ENCODE data around the gene FBXO31. TPM values are rescaled to one million over a fixed set of nuclear protein-coding genes. Genes with fewer than 3 reads are reported as not detected.

FBXO31 gene
- total and polyA plus RNA-seq, 12 donors = 19.2 to 106 (median 65.9) TPM

DNA sequence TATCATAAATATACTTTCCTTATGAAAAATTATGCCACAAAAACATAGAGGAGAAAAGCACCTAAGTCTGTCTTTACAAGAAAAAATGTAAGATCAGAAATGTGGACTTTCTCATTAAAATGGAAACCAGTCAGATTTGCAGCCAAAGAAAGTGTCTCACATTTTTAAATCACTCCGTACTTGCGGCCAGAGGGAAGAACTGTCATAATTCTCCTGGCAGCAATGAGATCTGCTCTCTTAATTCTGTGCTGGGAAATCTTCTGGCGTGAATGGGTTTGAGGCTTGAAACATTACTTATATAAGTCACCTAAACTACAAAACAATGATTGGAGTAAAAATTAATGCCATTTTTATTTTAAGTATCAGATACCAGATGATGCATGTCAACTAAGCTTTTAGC, 77.1 kb downstream of the FBXO31 start:
- no peak for DNase-seq
- Histone ChIP-seq H3K4me3 (no peak overlapping the region), H3K27me3 (no peaks in the 10 kb centered on the region), H3K27ac (no peak overlapping the region), H3K36me3 (replicated peaks in 1 of 2) (no peaks in the 10 kb centered on the region), H3K4me1 (replicated peaks in 1 of 2) (no peaks in the 10 kb centered on the region), H3K9me3 (replicated peaks in 1 of 3) (no peaks in the 10 kb centered on the region)
- intact Hi-C loops (cut with DNase I) = no loop called here
- TF ChIP-seq POLR2A (IDR thresholded peaks at IDR 0.05) (no peak), CTCF (IDR thresholded peaks at IDR 0.05) (no peak)
- WGBS, 4 donors = 89 to 92% (median 91%) methylated on average over 3 of the region's 3 CpGs

DNA sequence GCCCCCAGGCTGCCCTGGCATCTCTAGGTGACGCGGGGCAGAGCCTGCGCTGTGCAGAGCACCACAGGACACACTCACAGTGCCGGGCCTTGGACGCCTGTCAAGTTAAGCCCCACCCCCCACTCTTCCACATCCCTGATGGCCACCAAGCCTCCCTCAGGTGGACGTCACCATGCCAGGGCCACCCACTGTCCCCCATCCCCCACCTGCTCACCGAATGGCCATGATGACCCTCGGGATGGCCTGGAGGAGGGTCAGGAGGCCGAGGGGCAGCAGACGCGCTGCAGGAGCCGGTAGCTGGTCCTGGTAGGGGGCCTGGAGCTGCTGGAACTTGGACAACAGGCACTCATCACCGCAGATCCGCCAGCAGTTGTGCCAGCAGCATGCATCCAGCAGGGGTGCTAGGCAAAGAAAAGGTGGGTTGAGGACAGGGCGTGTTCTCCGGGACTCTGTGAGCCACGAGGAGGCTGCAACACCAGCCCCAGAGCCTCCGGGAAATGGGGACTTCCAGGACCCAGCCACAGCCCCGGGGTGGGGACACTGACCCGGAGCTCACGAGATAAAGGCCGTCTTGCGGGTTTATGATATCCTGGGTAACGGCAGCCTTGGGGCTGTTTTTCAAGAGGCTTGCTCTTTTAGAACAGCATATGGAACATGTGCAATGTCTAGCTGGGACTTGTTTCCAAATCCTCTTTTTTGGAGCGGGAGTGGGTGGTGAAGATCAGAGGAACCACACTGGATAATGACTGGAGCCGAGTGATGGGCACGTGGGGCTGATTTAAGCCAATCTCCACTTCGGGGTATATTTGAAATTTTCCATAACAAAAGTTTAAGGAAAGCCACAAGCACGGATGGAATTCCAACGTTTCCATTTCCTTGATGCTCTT, 77.8 kb downstream of the FBXO31 start:
- Histone ChIP-seq H3K4me1 (replicated peaks in 1 of 2) (no peaks in the 10 kb centered on the region), H3K9me3 (replicated peaks in 1 of 3) (no peaks in the 10 kb centered on the region), H3K36me3 (replicated peaks in 1 of 2) (no peaks in the 10 kb centered on the region), H3K4me3 (no peak overlapping the region), H3K27ac (no peak overlapping the region), H3K27me3 (no peaks in the 10 kb centered on the region)
- WGBS, 4 donors = 77 to 78% (median 78%) methylated on average over 11 to 30 of the region's 30 CpGs
- DNase-seq = no peak
- intact Hi-C loops (cut with DNase I) = no loop called here
- TF ChIP-seq CTCF (IDR thresholded peaks at IDR 0.05) (no peak), POLR2A (IDR thresholded peaks at IDR 0.05) (no peak)

DNA sequence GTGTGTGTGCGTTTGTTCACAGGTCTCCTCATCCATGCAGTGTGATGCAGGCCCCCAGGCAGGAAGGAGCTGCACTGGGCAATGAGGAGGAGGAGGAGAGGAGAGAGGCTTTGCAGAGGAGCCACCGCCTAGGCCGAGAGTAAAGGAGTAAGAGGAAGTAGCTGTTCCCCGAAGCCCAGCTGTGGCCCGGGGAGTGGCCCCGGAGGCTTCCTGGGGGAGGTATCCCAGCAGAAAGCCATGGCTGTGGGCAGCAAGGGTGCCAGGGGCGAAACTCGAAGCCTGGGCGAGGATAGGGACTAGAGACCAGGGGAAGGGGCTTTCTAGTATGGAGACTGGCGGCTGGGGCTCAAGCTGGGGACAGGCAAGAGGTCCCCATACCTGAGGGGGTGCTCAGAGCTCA, 78.6 kb downstream of the FBXO31 start:
- intact Hi-C loops (cut with DNase I) = no loop called here
- Histone ChIP-seq H3K4me3 (no peak overlapping the region), H3K4me1 (replicated peaks in 1 of 2) (no peaks in the 10 kb centered on the region), H3K27ac (no peak overlapping the region), H3K9me3 (replicated peaks in 1 of 3) (no peaks in the 10 kb centered on the region), H3K27me3 (no peaks in the 10 kb centered on the region), H3K36me3 (replicated peaks in 1 of 2) (no peaks in the 10 kb centered on the region)
- no peak for DNase-seq
- TF ChIP-seq POLR2A (IDR thresholded peaks at IDR 0.05) (no peak), CTCF (IDR thresholded peaks at IDR 0.05) (no peak)
- WGBS, 4 donors = 54 to 88% (median 76%) methylated on average over 7 to 10 of the region's 10 CpGs

DNA sequence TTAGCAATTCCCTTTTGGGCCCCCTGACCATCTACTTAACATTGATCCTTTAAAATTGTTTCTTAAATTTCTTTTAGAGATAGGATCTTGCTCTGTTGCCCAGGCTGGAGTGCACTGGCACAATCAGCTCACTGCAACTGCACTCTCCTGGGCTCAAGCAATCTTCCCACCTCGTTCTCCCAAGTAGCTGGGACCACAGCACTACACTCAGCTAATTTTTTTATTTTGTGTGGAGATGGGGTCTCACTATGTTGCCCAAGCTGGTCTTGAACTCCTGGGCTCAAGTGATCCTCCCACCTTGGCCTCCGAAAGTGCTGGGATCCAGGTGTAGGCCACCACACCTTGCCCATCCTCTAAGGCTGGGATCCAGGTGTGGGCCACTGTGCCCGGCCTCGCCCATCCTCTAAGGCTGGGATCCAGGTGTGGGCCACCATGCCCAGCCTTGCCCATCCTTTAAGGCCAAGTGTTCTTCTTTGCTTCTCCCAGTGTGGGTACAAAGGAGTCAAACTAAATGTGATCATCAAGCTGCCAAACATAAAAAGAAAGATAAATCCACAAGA, 79.5 kb downstream of the FBXO31 start:
- H3K4me3 ChIP-seq = no peak overlapping the region
- no peak for TF ChIP-seq CTCF (IDR thresholded peaks at IDR 0.05)
- TF ChIP-seq POLR2A (IDR thresholded peaks at IDR 0.05) = no peak
- DNase-seq = no peak
- no peaks in the 10 kb centered on the region for H3K36me3 ChIP-seq (replicated peaks in 1 of 2)
- no peak overlapping the region for H3K27ac ChIP-seq
- H3K9me3 ChIP-seq (replicated peaks in 1 of 3) = no peaks in the 10 kb centered on the region
- H3K27me3 ChIP-seq = no peaks in the 10 kb centered on the region
- no peaks in the 10 kb centered on the region for H3K4me1 ChIP-seq (replicated peaks in 1 of 2)
- intact Hi-C loops (cut with DNase I) = no loop called here
- WGBS, 4 donors = 96 to 99% (median 96%) methylated on average over 4 of the region's 4 CpGs

Measured in adrenal gland (tissue), 12 donors.